ENCODE data around the gene NRN1L.
"Not testable (repeated sequence)": the region's sequence is repeated elsewhere in the genome, so short reads cannot be mapped to it uniquely, and the experiment has no call there.

Gene NRN1L

GRCh38 chr16:67858500-67858899 is 26.2 kb upstream of the NRN1L start:
- ChIA-PET CTCF (no interaction called here), POLR2A (no interaction called here)
- DNase-seq (ENCODE audit: extremely low spot score), result no peak
- TF ChIP-seq ARNT (IDR thresholded peaks at IDR 0.05) (no peak), ZNF384 (IDR thresholded peaks at IDR 0.05) (no peak), LEF1 (IDR thresholded peaks at IDR 0.05; ENCODE audit: borderline replicate concordance) (no peak), FOXA1 (IDR thresholded peaks at IDR 0.05) (no peak), NFRKB (IDR thresholded peaks at IDR 0.05) (no peak), L3MBTL2 (conservative IDR thresholded peaks at IDR 0.05) (no peak), CTBP1 (IDR thresholded peaks at IDR 0.05; ENCODE audit: borderline replicate concordance) (no peak), PKNOX1 (IDR thresholded peaks at IDR 0.05) (no peak), TARDBP (IDR thresholded peaks at IDR 0.05) (no peak), SUZ12 (IDR thresholded peaks at IDR 0.05) (no peak), BHLHE40 (IDR thresholded peaks at IDR 0.05; ENCODE audit: borderline replicate concordance) (no peak), HDGF (IDR thresholded peaks at IDR 0.05; ENCODE audit: borderline replicate concordance) (no peak), ELF4 (IDR thresholded peaks at IDR 0.05) (no peak), FOXK2 (IDR thresholded peaks at IDR 0.05) (no peak), FOXM1 (IDR thresholded peaks at IDR 0.05; ENCODE audit: borderline replicate concordance) (no peak)

DNA sequence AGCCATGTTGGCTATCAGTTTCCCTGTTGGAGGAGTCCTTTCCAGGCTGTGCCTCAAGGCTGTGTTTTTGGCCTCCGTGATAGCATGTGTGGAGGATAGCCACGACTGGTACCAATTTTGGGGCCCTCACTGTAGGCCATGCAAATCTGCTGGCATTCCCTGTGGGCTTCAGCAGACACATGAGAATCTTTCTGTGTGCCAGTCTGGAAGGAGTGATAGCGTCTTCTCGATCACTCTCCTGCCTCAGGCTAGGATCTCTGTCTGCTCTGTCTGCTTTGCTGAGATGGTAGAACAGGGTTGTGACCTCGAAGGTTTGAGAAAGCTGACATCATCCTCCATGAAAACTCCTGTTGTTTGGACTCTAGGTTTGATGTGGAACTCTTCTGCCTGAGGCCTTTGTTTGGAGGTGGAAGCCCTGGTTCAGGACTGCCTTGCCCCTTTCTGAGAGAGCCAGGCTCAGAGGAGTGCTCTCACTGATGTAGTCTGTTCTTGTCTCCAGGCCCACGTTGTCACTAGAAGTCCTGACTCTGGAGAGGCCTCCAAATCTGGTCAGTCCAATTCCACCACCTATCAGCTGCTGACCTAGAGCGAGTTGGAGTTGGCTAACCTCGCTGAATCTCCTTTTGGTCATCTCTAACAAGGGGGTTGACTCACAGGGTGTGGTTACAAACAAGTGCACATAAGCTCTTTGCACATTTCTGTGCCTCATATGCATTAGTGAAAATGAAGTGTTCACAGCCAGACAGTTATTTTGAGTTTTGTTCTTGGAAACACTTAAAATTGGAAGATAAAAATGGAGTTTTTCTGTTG is 23.9 kb upstream of the NRN1L start:
- CTCF ChIA-PET, result no interaction called here
- POLR2A ChIA-PET, result interaction anchor here (1.6 kb wide), 1 partner anchor 14 kb away, joined by 4 read pairs; the partner anchor contains the start of gene NUTF2
- no peak for TF ChIP-seq SP1 (IDR thresholded peaks at IDR 0.05)
- TF ChIP-seq FOXM1 (IDR thresholded peaks at IDR 0.05; ENCODE audit: borderline replicate concordance), result no peak
- no peak for TF ChIP-seq ZNF384 (IDR thresholded peaks at IDR 0.05)
- TF ChIP-seq ELF4 (IDR thresholded peaks at IDR 0.05), result no peak
- TF ChIP-seq BHLHE40 (IDR thresholded peaks at IDR 0.05; ENCODE audit: borderline replicate concordance), result no peak
- no peak for TF ChIP-seq ARNT (IDR thresholded peaks at IDR 0.05)
- TF ChIP-seq TARDBP (IDR thresholded peaks at IDR 0.05), result no peak
- DNase-seq (ENCODE audit: extremely low spot score), result no peak

DNA sequence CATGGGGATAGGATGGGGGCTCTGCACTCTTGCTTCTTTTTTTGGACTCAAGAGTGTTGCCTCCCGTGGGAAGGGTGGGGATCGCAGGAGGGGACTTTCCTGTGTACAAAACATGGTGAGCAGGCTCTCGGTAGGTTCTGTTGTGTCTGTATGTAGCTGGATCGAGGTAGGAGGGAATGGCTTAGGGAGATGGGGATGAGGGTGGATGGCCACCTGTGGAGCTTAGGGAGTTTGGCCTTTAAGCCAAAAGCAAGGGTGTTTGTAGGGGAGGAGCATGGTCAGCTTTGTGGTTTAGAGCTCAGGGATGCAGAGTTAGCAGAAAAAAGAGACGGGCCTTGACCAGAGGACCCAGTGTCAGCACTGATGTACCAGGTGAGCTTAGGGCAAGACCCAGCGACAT is 22.8 kb upstream of the NRN1L start:
- TF ChIP-seq FOXK2 (IDR thresholded peaks at IDR 0.05) (no peak), SUZ12 (IDR thresholded peaks at IDR 0.05) (no peak), HDGF (IDR thresholded peaks at IDR 0.05; ENCODE audit: borderline replicate concordance) (no peak), FOXM1 (IDR thresholded peaks at IDR 0.05; ENCODE audit: borderline replicate concordance) (no peak), SP1 (IDR thresholded peaks at IDR 0.05) (no peak), ARNT (IDR thresholded peaks at IDR 0.05) (no peak), ZNF384 (IDR thresholded peaks at IDR 0.05) (no peak), L3MBTL2 (conservative IDR thresholded peaks at IDR 0.05) (no peak), TARDBP (IDR thresholded peaks at IDR 0.05) (no peak), BHLHE40 (IDR thresholded peaks at IDR 0.05; ENCODE audit: borderline replicate concordance) (no peak), LEF1 (IDR thresholded peaks at IDR 0.05; ENCODE audit: borderline replicate concordance) (no peak), PKNOX1 (IDR thresholded peaks at IDR 0.05) (no peak), CTBP1 (IDR thresholded peaks at IDR 0.05; ENCODE audit: borderline replicate concordance) (no peak), FOXA1 (IDR thresholded peaks at IDR 0.05) (no peak), ELF4 (IDR thresholded peaks at IDR 0.05) (no peak)
- DNase-seq (ENCODE audit: extremely low spot score), result no peak
- POLR2A ChIA-PET, result interaction anchor here (0.8 to 1.4 kb wide), 2 partner anchors 11 to 28 kb away, joined by 3 read pairs; no protein-coding TSS in a partner anchor
- CTCF ChIA-PET, result interaction anchor here (3.2 kb wide), 1 partner anchor 46 kb away, joined by 12 read pairs; no protein-coding TSS in a partner anchor

DNA sequence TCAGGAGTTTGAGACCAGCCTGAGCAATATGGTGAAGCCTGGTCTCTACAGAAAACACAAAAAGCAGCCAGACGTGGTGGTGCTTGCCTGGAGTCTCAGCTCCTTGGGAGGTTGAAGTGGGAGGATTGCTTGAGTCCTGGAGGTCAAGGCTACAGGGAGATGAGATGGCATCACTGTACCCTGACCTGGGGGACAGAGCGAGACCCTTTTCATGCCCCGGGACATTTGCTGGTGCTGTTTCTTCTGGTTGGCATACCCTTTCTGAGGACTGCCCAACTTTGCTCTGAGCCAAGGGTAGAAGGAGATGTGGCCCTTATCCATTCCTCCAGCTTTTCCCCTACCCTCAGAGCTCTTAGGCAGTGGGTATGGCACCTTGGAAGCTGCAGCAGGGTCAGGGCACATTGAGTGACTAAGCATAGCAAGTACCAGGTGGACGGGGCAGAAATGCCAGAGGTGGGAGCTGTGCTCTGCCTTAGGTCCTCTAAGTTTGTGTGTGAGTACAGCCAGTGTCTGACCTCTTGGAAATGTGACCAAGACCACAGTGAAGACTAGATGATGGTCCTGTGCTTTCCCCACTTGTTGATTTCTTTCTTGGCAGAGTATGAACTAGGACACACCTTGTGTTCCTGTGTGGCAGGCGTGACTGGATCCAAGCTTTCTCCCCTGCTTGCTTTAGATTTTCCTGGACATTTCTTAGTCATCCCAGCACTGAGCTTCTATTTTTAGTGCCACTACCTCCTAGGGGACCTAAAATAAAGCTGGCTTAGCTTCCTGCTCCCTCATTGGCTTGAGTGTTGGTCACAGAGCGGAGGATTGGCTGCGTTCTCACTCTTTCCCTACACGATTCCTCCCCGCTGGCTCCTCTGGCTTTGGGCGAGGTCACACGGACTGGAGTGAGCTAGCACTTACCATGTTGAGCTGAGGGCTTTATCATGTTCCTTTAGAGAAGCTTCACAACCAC is 21.8 kb upstream of the NRN1L start:
- ChIA-PET POLR2A (interaction anchor here (0.8 to 1.6 kb wide), 4 partner anchors 10 to 300 kb away, joined by 3 to 4 read pairs (median 3); partner anchors contain the start of genes CTCF and EDC4), CTCF (interaction anchor here (0.6 to 3.2 kb wide), 4 partner anchors 47 to 342 kb away, joined by 3 to 12 read pairs (median 4); no protein-coding TSS in a partner anchor)
- TF ChIP-seq FOXM1 (IDR thresholded peaks at IDR 0.05; ENCODE audit: borderline replicate concordance) (no peak), BHLHE40 (IDR thresholded peaks at IDR 0.05; ENCODE audit: borderline replicate concordance) (no peak)
- no peak for DNase-seq (ENCODE audit: extremely low spot score)

DNA sequence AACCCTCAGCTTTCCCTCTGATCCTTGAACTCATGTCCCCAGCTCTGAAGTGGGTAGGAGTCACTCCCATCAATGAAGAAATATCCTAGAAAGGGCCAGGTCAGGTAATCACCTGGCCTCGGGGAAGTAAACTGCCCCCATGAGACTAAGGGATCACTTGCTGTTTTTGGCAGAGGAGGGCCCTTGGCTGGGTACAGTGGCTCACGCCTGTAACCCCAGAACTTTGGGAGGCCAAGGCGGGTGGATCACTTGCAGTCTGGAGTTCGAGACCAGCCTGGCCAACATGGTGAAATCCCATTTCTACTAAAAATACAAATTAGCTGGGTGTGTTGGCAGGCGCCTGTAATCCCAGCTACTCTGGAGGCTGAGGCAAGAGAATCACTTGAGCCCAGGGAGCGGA is 20.6 kb upstream of the NRN1L start:
- ChIA-PET POLR2A (interaction anchor here (1.3 to 1.6 kb wide), 2 partner anchors 9 to 19 kb away, joined by 4 to 5 read pairs; partner anchors contain the start of gene EDC4), CTCF (interaction anchor here (0.6 to 3.2 kb wide), 2 partner anchors 48 to 343 kb away, joined by 4 to 12 read pairs; no protein-coding TSS in a partner anchor)
- not testable (repeated sequence) for DNase-seq (ENCODE audit: extremely low spot score)

- TF ChIP-seq ZNF384 (IDR thresholded peaks at IDR 0.05), result no peak
- TF ChIP-seq NFRKB (IDR thresholded peaks at IDR 0.05), result no peak
- no peak for TF ChIP-seq FOXA1 (IDR thresholded peaks at IDR 0.05)
- no peak for TF ChIP-seq SUZ12 (IDR thresholded peaks at IDR 0.05)
- no peak for TF ChIP-seq CTBP1 (IDR thresholded peaks at IDR 0.05; ENCODE audit: borderline replicate concordance)
- TF ChIP-seq FOXM1 (IDR thresholded peaks at IDR 0.05; ENCODE audit: borderline replicate concordance), result no peak
- no peak for TF ChIP-seq PKNOX1 (IDR thresholded peaks at IDR 0.05)
- no peak for TF ChIP-seq HDGF (IDR thresholded peaks at IDR 0.05; ENCODE audit: borderline replicate concordance)
- TF ChIP-seq LEF1 (IDR thresholded peaks at IDR 0.05; ENCODE audit: borderline replicate concordance), result no peak
- no peak for TF ChIP-seq ARNT (IDR thresholded peaks at IDR 0.05)
- ChIA-PET CTCF (interaction anchor here (1.3 to 3.2 kb wide), 2 partner anchors 45 to 48 kb away, joined by 7 to 12 read pairs; no protein-coding TSS in a partner anchor), POLR2A (interaction anchor here (0.9 to 1.4 kb wide), 3 partner anchors 18 to 24 kb away, joined by 3 to 5 read pairs (median 4); no protein-coding TSS in a partner anchor)
- no peak for DNase-seq (ENCODE audit: extremely low spot score)
These were observed 20.1 kb upstream of the NRN1L start for GRCh38 chr16:67864594-67864993.
